Measurements from ENCODE around the gene ARAP2.

ARAP2 gene

DNA sequence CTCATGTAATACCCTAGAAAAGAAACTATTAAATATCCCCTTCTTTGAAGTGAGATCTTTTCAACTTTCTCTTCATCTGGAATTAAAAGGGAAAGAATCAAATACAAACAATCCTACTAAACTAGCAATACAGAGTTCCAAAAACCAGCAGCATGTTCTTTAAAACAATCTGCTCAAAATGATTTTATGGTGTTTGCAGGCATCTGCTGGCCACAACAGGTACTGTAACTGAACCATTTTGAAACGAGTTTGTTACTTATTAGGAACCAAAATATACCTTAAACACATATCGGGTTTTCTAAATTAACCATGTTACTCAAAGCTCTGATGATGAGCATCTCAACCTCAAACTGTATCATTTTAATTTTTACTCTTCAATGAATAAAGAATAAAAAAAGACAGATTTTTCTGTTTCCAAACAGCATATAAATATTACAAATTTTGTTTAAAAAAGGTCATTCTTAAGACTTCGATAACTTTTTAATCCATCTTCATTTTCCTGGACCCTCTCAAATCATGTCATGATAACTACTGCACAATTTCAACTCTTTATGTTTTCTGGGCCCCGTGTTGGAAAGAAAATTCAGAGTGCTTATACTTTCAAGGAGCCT is 56.5 kb downstream of the ARAP2 start:
- POLR2A ChIA-PET = no interaction called here
- H3K36me3 ChIP-seq (ENCODE audit: control insufficient read depth in 2 of 2, insufficient read depth in 1 of 2, low read length in 2 of 2) = no peaks in the 10 kb centered on the region
- H3K9me3 ChIP-seq (ENCODE audit: control insufficient read depth, insufficient read depth, low read depth, low read length) = no peaks in the 10 kb centered on the region
- TF ChIP-seq ZNF76 (tag by site-specific recombination; IDR thresholded peaks at IDR 0.05; ENCODE audit: borderline replicate concordance, low read depth) = no peak
- no peak for TF ChIP-seq ELK4 (IDR thresholded peaks at IDR 0.05; ENCODE audit: borderline replicate concordance, low read depth, low read length)
- TF ChIP-seq EGR2 (tag by site-specific recombination; IDR thresholded peaks at IDR 0.05; ENCODE audit: low read depth) = no peak
- TF ChIP-seq ZNF654 (tag by site-specific recombination; IDR thresholded peaks at IDR 0.05; ENCODE audit: low read depth) = peak; percentile 52
- CTCF ChIA-PET = interaction anchor here (0.7 kb wide), 1 partner anchor 365 kb away, joined by 4 read pairs; no protein-coding TSS in a partner anchor
- H3K4me3 ChIP-seq (ENCODE audit: low read depth, low read length) = no peak overlapping the region
- no peaks in the 10 kb centered on the region for H3K4me1 ChIP-seq (ENCODE audit: control insufficient read depth, insufficient read depth, low read length)
- H3K27ac ChIP-seq (ENCODE audit: extremely low read depth, low read depth, low read length) = no peak overlapping the region

GRCh38 chr4:36183665-36184393 is 60.5 kb downstream of the ARAP2 start:
- no peak overlapping the region for H3K27ac ChIP-seq (ENCODE audit: extremely low read depth, low read depth, low read length)
- CTCF ChIA-PET = interaction anchor here (0.7 kb wide), 1 partner anchor 154 kb away, joined by 3 read pairs; no protein-coding TSS in a partner anchor
- H3K9me3 ChIP-seq (ENCODE audit: control insufficient read depth, insufficient read depth, low read depth, low read length) = no peaks in the 10 kb centered on the region
- no peak for TF ChIP-seq ZNF426 (tag by site-specific recombination; IDR thresholded peaks at IDR 0.05)
- TF ChIP-seq ZNF792 (tag by site-specific recombination; IDR thresholded peaks at IDR 0.05) = no peak
- no peak for TF ChIP-seq ZNF449 (tag by site-specific recombination; IDR thresholded peaks at IDR 0.05)
- TF ChIP-seq ZNF423 (tag by site-specific recombination; IDR thresholded peaks at IDR 0.05) = no peak
- TF ChIP-seq ZNF335 (tag by site-specific recombination; conservative IDR thresholded peaks at IDR 0.05) = no peak
- no peak for TF ChIP-seq ZNF114 (tag by site-specific recombination; IDR thresholded peaks at IDR 0.05)
- TF ChIP-seq ZNF664 (tag by site-specific recombination; IDR thresholded peaks at IDR 0.05) = no peak
- no peak for TF ChIP-seq ZNF239 (tag by site-specific recombination; IDR thresholded peaks at IDR 0.05)
- H3K4me3 ChIP-seq (ENCODE audit: low read depth, low read length) = no peak overlapping the region
- H3K4me1 ChIP-seq (ENCODE audit: control insufficient read depth, insufficient read depth, low read length) = no peaks in the 10 kb centered on the region
- H3K36me3 ChIP-seq (ENCODE audit: control insufficient read depth in 2 of 2, insufficient read depth in 1 of 2, low read length in 2 of 2) = no peaks in the 10 kb centered on the region
- POLR2A ChIA-PET = no interaction called here

- H3K9me3 ChIP-seq (ENCODE audit: control insufficient read depth, insufficient read depth, low read depth, low read length) = no peaks in the 10 kb centered on the region
- ChIA-PET POLR2A (no interaction called here), CTCF (interaction anchor here (0.7 kb wide), 1 partner anchor 153 kb away, joined by 3 read pairs; no protein-coding TSS in a partner anchor)
- no peaks in the 10 kb centered on the region for H3K4me1 ChIP-seq (ENCODE audit: control insufficient read depth, insufficient read depth, low read length)
- TF ChIP-seq MYNN (tag by site-specific recombination; IDR thresholded peaks at IDR 0.05; ENCODE audit: borderline replicate concordance) (no peak), ZNF302 (tag by site-specific recombination; IDR thresholded peaks at IDR 0.05; ENCODE audit: low read depth) (no peak), ZBTB7A (tag by site-specific recombination; IDR thresholded peaks at IDR 0.05; ENCODE audit: low read depth) (no peak), ZNF433 (tag by site-specific recombination; IDR thresholded peaks at IDR 0.05; ENCODE audit: low read depth) (no peak), ZNF596 (tag by site-specific recombination; IDR thresholded peaks at IDR 0.05) (no peak), ZNF280D (tag by site-specific recombination; IDR thresholded peaks at IDR 0.05) (no peak)
- no peak overlapping the region for H3K27ac ChIP-seq (ENCODE audit: extremely low read depth, low read depth, low read length)
- H3K36me3 ChIP-seq (ENCODE audit: control insufficient read depth in 2 of 2, insufficient read depth in 1 of 2, low read length in 2 of 2) = no peaks in the 10 kb centered on the region
- no peak overlapping the region for H3K4me3 ChIP-seq (ENCODE audit: low read depth, low read length)
These were observed 61.1 kb downstream of the ARAP2 start for GRCh38 chr4:36183232-36183631.

Measured in HEK293 (cell line).